GM12891 (cell line): Measurements from ENCODE around the gene SLC35F4.

ENCODE experiments used
- PAX5 ChIP-seq: IDR thresholded peaks from 2 replicates; pipeline ENCODE4 v1.6.1; 2011; ENCODE audit warnings: low read length, moderate library complexity, mild to moderate bottlenecking; ENCODE audit not compliant: insufficient read depth, severe bottlenecking
- POLR2A ChIP-seq: IDR thresholded peaks from 2 replicates; pipeline ENCODE4 v1.6.1; 2011; ENCODE audit warnings: low read depth, low read length, control low read depth
- POLR2AphosphoS5 ChIP-seq: IDR thresholded peaks from 2 replicates; pipeline ENCODE4 v1.6.1; 2011; ENCODE audit warnings: low read depth, low read length, control low read depth
- POU2F2 ChIP-seq: IDR thresholded peaks from 2 replicates; pipeline ENCODE4 v1.6.1; 2011; ENCODE audit warnings: low read depth, mild to moderate bottlenecking, control low read depth, low read length, moderate library complexity
- SPI1 ChIP-seq: IDR thresholded peaks from 2 replicates; pipeline ENCODE4 v1.6.1; 2011; ENCODE audit warnings: low read depth, low read length, control low read depth
- TAF1 ChIP-seq: IDR thresholded peaks from 2 replicates; pipeline ENCODE4 v1.6.1; 2011; ENCODE audit warnings: low read depth, low read length, control low read depth

- TF ChIP-seq POLR2A (no peak), SPI1 (no peak), TAF1 (no peak), POU2F2 (no peak), POLR2AphosphoS5 (no peak), PAX5 (no peak)
Measured at GRCh38 chr14:57909626-57910025, 43.7 kb upstream of the SLC35F4 start.
